Uterus (tissue), 4 donors: ENCODE results near the gene TSHZ2. TPM values are rescaled to one million over a fixed set of nuclear protein-coding genes. Genes with fewer than 3 reads are reported as not detected.
A peak's percentile ranks its signal among the peaks of the same experiment; 100 is the strongest.

Experiments used
- DNase-seq, 2 donors: peaks; one replicate each; pipeline ENCODE4 v3.0.0-alpha.2; 2019 to 2020
- H3K27ac ChIP-seq, 2 donors: fragments of 200-600 bp; sonication (generic); 1 replicate in 1 of 2; 2 replicates in 1 of 2; pipeline ENCODE4 v1.5.1; 2016 to 2018
- H3K27me3 ChIP-seq, 2 donors: fragments of 200-600 bp; sonication (generic); one replicate each; pipeline ENCODE4 v1.5.1; 2018 to 2019; ENCODE audit warnings: control low read depth in 1 of 2
- H3K36me3 ChIP-seq, 2 donors: fragments of 200-600 bp; sonication (generic); one replicate each; pipeline ENCODE4 v1.5.1; 2019; ENCODE audit warnings: control low read depth in 1 of 2
- H3K4me1 ChIP-seq, 2 donors: fragments of 200-600 bp; sonication (generic); one replicate each; pipeline ENCODE4 v1.5.1; 2018 to 2019; ENCODE audit warnings: control low read depth in 1 of 2
- H3K4me3 ChIP-seq, 2 donors: fragments of 200-600 bp; sonication (generic); 1 replicate in 1 of 2; 2 replicates in 1 of 2; pipeline ENCODE4 v1.5.1; 2018 to 2019; ENCODE audit warnings: mild to moderate bottlenecking in 1 of 2
- H3K9me3 ChIP-seq, 2 donors: fragments of 200-600 bp; sonication (generic); one replicate each; pipeline ENCODE4 v1.5.1; 2019; ENCODE audit warnings: control low read depth in 1 of 2
- CTCF ChIP-seq, 4 experiments: fragments of 200-600 bp in 2 of 4; fragments of 450-650 bp in 2 of 4; sonication (generic) in 2 of 4; IDR thresholded peaks; one replicate each; pipeline ENCODE4 v1.5.1; 2016 to 2019; ENCODE audit warnings: antibody characterized with exemption in 4 of 4, mild to moderate bottlenecking in 2 of 4, moderate library complexity in 1 of 4
- POLR2A ChIP-seq, 2 donors: fragments of 450-650 bp; IDR thresholded peaks; one replicate each; pipeline ENCODE4 v1.6.1; 2016; ENCODE audit warnings: antibody characterized with exemption in 2 of 2, mild to moderate bottlenecking in 1 of 2, moderate library complexity in 1 of 2
- intact Hi-C: fragments of 100-400 bp; cut with DNase I; formaldehyde crosslinking; loops from one replicate; pipeline ENCODE4 v1.15.1; 2023; ENCODE audit warnings: low total_unique reads
- total RNA-seq, 4 donors: library from RNA; depleted of rRNA in 3 of 4; stranded (reverse); fragments of >200 nt in 3 of 4; gene quantifications; one replicate each; pipeline versions ENCODE4 v1.1.0 to v1.2.4, GENCODE V29; 2014 to 2023
- donor health status: DM: yes; HTN: yes; CAD: no.

The TSHZ2 gene
- total RNA-seq, 4 donors from 2014 or later, result 22.0 to 50.1 (median 33.1) TPM

- no peak overlapping the region for H3K4me3 ChIP-seq
- no peak for DNase-seq
- no peaks in the 10 kb centered on the region for H3K36me3 ChIP-seq
- TF ChIP-seq CTCF (IDR thresholded peaks at IDR 0.05), result no peak
- TF ChIP-seq POLR2A (IDR thresholded peaks at IDR 0.05), result no peak
- H3K27ac ChIP-seq, result no peak overlapping the region
- intact Hi-C loops, result no loop called here
- H3K9me3 ChIP-seq, result no peaks in the 10 kb centered on the region
- no peaks in the 10 kb centered on the region for H3K27me3 ChIP-seq
- H3K4me1 ChIP-seq, result no peaks in the 10 kb centered on the region
These were observed 125.2 kb downstream of the TSHZ2 start for GRCh38 chr20:53097371-53097770.

GRCh38 chr20:53097791-53098190 is 125.6 kb downstream of the TSHZ2 start:
- DNase-seq, result no peak
- no peaks in the 10 kb centered on the region for H3K27me3 ChIP-seq
- H3K36me3 ChIP-seq, result no peaks in the 10 kb centered on the region
- H3K4me1 ChIP-seq, result no peaks in the 10 kb centered on the region
- no peak overlapping the region for H3K4me3 ChIP-seq
- H3K27ac ChIP-seq, result no peak overlapping the region
- intact Hi-C loops, result no loop called here
- H3K9me3 ChIP-seq, result no peaks in the 10 kb centered on the region
- no peak for TF ChIP-seq POLR2A (IDR thresholded peaks at IDR 0.05)
- TF ChIP-seq CTCF (IDR thresholded peaks at IDR 0.05), result no peak

GRCh38 chr20:53098621-53099020 is 126.5 kb downstream of the TSHZ2 start:
- DNase-seq, result no peak
- Histone ChIP-seq H3K27ac (no peak overlapping the region), H3K27me3 (no peaks in the 10 kb centered on the region), H3K4me1 (no peaks in the 10 kb centered on the region), H3K4me3 (no peak overlapping the region), H3K36me3 (no peaks in the 10 kb centered on the region), H3K9me3 (no peaks in the 10 kb centered on the region)
- TF ChIP-seq POLR2A (IDR thresholded peaks at IDR 0.05) (no peak), CTCF (IDR thresholded peaks at IDR 0.05) (no peak)
- intact Hi-C loops, result no loop called here

GRCh38 chr20:53099856-53100255 is 127.7 kb downstream of the TSHZ2 start:
- H3K27me3 ChIP-seq, result no peaks in the 10 kb centered on the region
- intact Hi-C loops, result no loop called here
- no peak for TF ChIP-seq POLR2A (IDR thresholded peaks at IDR 0.05)
- no peak for TF ChIP-seq CTCF (IDR thresholded peaks at IDR 0.05)
- H3K27ac ChIP-seq, result no peak overlapping the region
- no peaks in the 10 kb centered on the region for H3K4me1 ChIP-seq
- no peak for DNase-seq
- no peaks in the 10 kb centered on the region for H3K36me3 ChIP-seq
- H3K4me3 ChIP-seq, result no peak overlapping the region
- H3K9me3 ChIP-seq, result no peaks in the 10 kb centered on the region

GRCh38 chr20:53100476-53100911 is 128.3 kb downstream of the TSHZ2 start:
- TF ChIP-seq CTCF (IDR thresholded peaks at IDR 0.05) (no peak), POLR2A (IDR thresholded peaks at IDR 0.05) (no peak)
- Histone ChIP-seq H3K4me1 (no peaks in the 10 kb centered on the region), H3K4me3 (no peak overlapping the region), H3K36me3 (no peaks in the 10 kb centered on the region), H3K9me3 (no peaks in the 10 kb centered on the region), H3K27ac (peak overlapping the region in 1 of 2 donors; percentile 33), H3K27me3 (no peaks in the 10 kb centered on the region)
- intact Hi-C loops, result no loop called here
- no peak for DNase-seq
